GM13977 (cell line): ENCODE measurements around the gene THEM5.
"Not testable (repeated sequence)": the region's sequence is repeated elsewhere in the genome, so short reads cannot be mapped to it uniquely, and the experiment has no call there.

Source experiments
- DNase-seq: peaks from one replicate; pipeline ENCODE4 v3.0.0; 2012; ENCODE audit warnings: low spot score
- CTCF ChIP-seq: IDR thresholded peaks from 2 replicates; pipeline ENCODE4 v1.5.1; 2012; ENCODE audit warnings: mild to moderate bottlenecking, control low read depth; ENCODE audit not compliant: insufficient read depth; ENCODE audit errors: extremely low read depth, missing control alignments
- in situ Hi-C: fragments of 300-500 bp; cut with MboI; formaldehyde crosslinking; loops from one replicate; pipeline ENCODE4 v1.12.0; 2022; ENCODE audit warnings: low sequenced_read_pairs, low pct_unique_long_range_greater_than_20kb, mixed read lengths, inconsistent platforms; ENCODE audit not compliant: unreplicated experiment

The THEM5 gene

GRCh38 chr1:151891512-151891911 lies 38.0 kb upstream of the THEM5 start:
- no peak for TF ChIP-seq CTCF
- in situ Hi-C loops = no loop called here
- no peak for DNase-seq

DNA sequence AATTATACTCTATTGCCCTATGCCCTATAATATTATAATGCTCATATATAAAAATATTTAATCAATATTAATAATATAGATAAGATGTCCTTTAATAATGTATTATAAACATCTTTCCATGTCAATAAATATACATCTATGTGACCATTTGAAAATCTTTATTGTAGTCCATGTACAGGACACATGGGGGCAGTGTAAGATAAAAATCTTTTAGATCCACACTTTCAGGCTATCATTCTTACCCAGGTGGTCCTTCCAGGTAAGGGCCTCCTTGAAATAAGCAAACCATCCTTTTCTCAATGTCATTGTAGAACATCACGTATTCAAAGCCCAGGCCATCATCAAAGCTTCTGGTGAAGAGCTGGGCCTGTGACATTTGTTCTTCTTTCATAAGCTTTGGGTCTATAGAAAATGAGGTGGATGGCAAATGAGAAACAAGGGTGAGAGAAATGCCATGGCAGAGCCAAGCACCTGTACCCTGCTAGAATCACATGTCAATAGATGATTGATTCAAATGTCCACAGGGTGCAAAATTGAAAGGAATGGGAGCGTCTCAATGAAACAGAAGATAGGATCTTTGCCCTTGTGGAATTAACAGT lies 35.6 kb upstream of the THEM5 start:
- DNase-seq = peak; percentile 33
- in situ Hi-C loops = loop anchor here (10.0 kb wide), 1 partner anchor 116 kb away; no protein-coding TSS in a partner anchor
- peak; percentile 40 for TF ChIP-seq CTCF

DNA sequence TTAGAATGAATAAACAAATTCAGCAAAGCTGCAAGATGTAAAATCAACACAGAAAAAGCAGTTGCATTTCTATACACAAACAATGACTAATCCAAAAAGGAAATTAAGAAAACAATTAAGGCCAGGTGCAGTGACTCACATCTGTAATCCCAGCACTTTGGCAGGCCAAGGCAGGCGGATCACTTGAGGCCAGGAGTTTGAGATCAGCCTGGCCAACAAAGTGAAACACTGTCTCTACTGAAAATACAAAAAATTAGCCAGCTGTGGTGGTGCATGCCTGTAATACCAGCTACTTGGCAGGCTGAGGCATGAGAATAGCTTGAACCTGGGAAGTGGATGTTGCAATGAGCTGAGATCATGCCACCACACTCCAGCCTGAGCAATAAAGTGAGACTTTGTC lies 33.5 kb upstream of the THEM5 start:
- in situ Hi-C loops = loop anchor here (10.0 kb wide), 1 partner anchor 118 kb away; no protein-coding TSS in a partner anchor
- no peak for DNase-seq
- TF ChIP-seq CTCF = no peak

GRCh38 chr1:151885479-151885878 lies 32.0 kb upstream of the THEM5 start:
- no peak for DNase-seq
- TF ChIP-seq CTCF = no peak
- in situ Hi-C loops = loop anchor here (10.0 kb wide), 1 partner anchor 119 kb away; no protein-coding TSS in a partner anchor

GRCh38 chr1:151884879-151885278 lies 31.4 kb upstream of the THEM5 start:
- not testable (repeated sequence) for DNase-seq
- in situ Hi-C loops = loop anchor here (10.0 kb wide), 1 partner anchor 120 kb away; no protein-coding TSS in a partner anchor

DNA sequence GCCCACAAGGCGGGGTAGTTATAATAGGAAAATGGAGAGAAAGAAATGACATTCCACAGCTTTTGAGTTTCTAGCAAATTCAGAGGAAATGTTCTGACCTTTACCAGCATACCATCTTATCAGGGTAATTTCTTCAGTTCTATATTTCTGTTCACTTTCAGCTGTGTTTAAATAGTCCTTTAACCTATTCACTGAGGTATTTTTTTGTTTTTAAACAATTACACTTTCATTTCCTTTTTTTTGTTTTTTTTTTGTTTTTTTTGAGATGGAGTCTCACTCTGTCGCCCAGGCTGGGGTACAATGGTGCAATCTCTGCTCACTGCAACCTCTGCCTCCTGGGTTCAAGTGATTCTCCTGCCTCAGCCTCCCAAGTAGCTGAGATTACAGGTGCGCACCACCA lies 30.9 kb upstream of the THEM5 start:
- in situ Hi-C loops = loop anchor here (10.0 kb wide), 1 partner anchor 120 kb away; no protein-coding TSS in a partner anchor
- not testable (repeated sequence) for DNase-seq

- in situ Hi-C loops = loop anchor here (10.0 kb wide), 1 partner anchor 121 kb away; no protein-coding TSS in a partner anchor
- DNase-seq = not testable (repeated sequence)
These were observed 30.4 kb upstream of the THEM5 start for GRCh38 chr1:151883898-151884297.

- not testable (repeated sequence) for DNase-seq
- in situ Hi-C loops = loop anchor here (10.0 kb wide), 1 partner anchor 122 kb away; no protein-coding TSS in a partner anchor
These were observed 29.4 kb upstream of the THEM5 start for GRCh38 chr1:151882918-151883317.

- no peak for DNase-seq
- in situ Hi-C loops = loop anchor here (10.0 kb wide), 1 partner anchor 122 kb away; no protein-coding TSS in a partner anchor
- TF ChIP-seq CTCF = no peak
These were observed 29.0 kb upstream of the THEM5 start for GRCh38 chr1:151882466-151882865.
